Tibial artery (tissue), 4 donors: Measurements from ENCODE around the gene MTARC2.
"Not testable (repeated sequence)": the region's sequence is repeated elsewhere in the genome, so short reads cannot be mapped to it uniquely, and the experiment has no call there.

ENCODE experiments used
- DNase-seq, 2 donors: peaks; one replicate each; pipeline ENCODE4 v3.0.0-alpha.2; 2019
- H3K27ac ChIP-seq, 2 donors: fragments of 200-600 bp; sonication (generic) in 1 of 2; 1 replicate in 1 of 2; 2 replicates in 1 of 2; pipeline ENCODE4 v1.5.1; 2018 to 2019; ENCODE audit warnings: mild to moderate bottlenecking in 1 of 2
- H3K27me3 ChIP-seq, 2 donors: fragments of 200-600 bp; sonication (generic) in 1 of 2; one replicate each; pipeline versions ENCODE4 v1.5.1 to v1.6.0; 2016 to 2019
- H3K36me3 ChIP-seq, 3 donors: fragments of 200-600 bp; sonication (generic) in 2 of 3; one replicate each; pipeline ENCODE4 v1.5.1; 2016 to 2019; ENCODE audit warnings: mild to moderate bottlenecking in 2 of 3
- H3K4me1 ChIP-seq, 4 donors: fragments of 200-600 bp; sonication (generic) in 2 of 4; 1 replicate in 3 of 4; 2 replicates in 1 of 4; pipeline ENCODE4 v1.5.1; 2016 to 2019
- H3K4me3 ChIP-seq, 2 donors: fragments of 200-600 bp; sonication (generic) in 1 of 2; 1 replicate in 1 of 2; 2 replicates in 1 of 2; pipeline ENCODE4 v1.5.1; 2018 to 2019; ENCODE audit warnings: mild to moderate bottlenecking in 2 of 2
- H3K9me3 ChIP-seq, 3 donors: fragments of 200-600 bp; sonication (generic) in 1 of 3; one replicate each; pipeline ENCODE4 v1.5.1; 2016 to 2019
- CTCF ChIP-seq, 2 experiments: fragments of 200-600 bp in 1 of 2; fragments of 450-650 bp in 1 of 2; IDR thresholded peaks; one replicate each; pipeline ENCODE4 v1.5.1; 2017 to 2019; ENCODE audit warnings: antibody characterized with exemption in 2 of 2, mild to moderate bottlenecking in 1 of 2, moderate library complexity in 1 of 2
- intact Hi-C: fragments of 100-400 bp; cut with DNase I; formaldehyde crosslinking; loops from one replicate; pipeline ENCODE4 v1.15.0; 2023; ENCODE audit warnings: low total_unique reads

Gene MTARC2

GRCh38 chr1:220708936-220709801 is 39.0 kb upstream of the MTARC2 start:
- Histone ChIP-seq H3K27ac (no peak overlapping the region), H3K4me1 (no peaks in the 10 kb centered on the region), H3K27me3 (no peaks in the 10 kb centered on the region), H3K9me3 (no peaks in the 10 kb centered on the region), H3K36me3 (no peaks in the 10 kb centered on the region), H3K4me3 (no peak overlapping the region)
- intact Hi-C loops = no loop called here
- no peak for DNase-seq
- no peak for TF ChIP-seq CTCF (IDR thresholded peaks at IDR 0.05)

GRCh38 chr1:220710333-220710732 is 37.8 kb upstream of the MTARC2 start:
- no peak for TF ChIP-seq CTCF (IDR thresholded peaks at IDR 0.05)
- intact Hi-C loops = no loop called here
- Histone ChIP-seq H3K4me1 (no peaks in the 10 kb centered on the region), H3K4me3 (no peak overlapping the region), H3K27ac (no peak overlapping the region), H3K36me3 (no peaks in the 10 kb centered on the region), H3K9me3 (no peaks in the 10 kb centered on the region), H3K27me3 (no peaks in the 10 kb centered on the region)
- no peak for DNase-seq

- DNase-seq = no peak
- intact Hi-C loops = no loop called here
- Histone ChIP-seq H3K9me3 (no peaks in the 10 kb centered on the region), H3K4me1 (no peaks in the 10 kb centered on the region), H3K4me3 (no peak overlapping the region), H3K27me3 (no peaks in the 10 kb centered on the region), H3K27ac (no peak overlapping the region), H3K36me3 (no peaks in the 10 kb centered on the region)
- no peak for TF ChIP-seq CTCF (IDR thresholded peaks at IDR 0.05)
Observed at GRCh38 chr1:220711056-220711809, 36.9 kb upstream of the MTARC2 start.

GRCh38 chr1:220715986-220716385 is 32.1 kb upstream of the MTARC2 start:
- H3K9me3 ChIP-seq, H3K36me3 ChIP-seq, H3K27ac ChIP-seq, H3K4me1 ChIP-seq, DNase-seq, intact Hi-C loops, H3K27me3 ChIP-seq, H3K4me3 ChIP-seq: not testable (repeated sequence)

- intact Hi-C loops = no loop called here
- Histone ChIP-seq H3K4me1 (no peaks in the 10 kb centered on the region), H3K27ac (no peak overlapping the region), H3K9me3 (no peaks in the 10 kb centered on the region), H3K36me3 (no peaks in the 10 kb centered on the region), H3K27me3 (no peaks in the 10 kb centered on the region), H3K4me3 (no peak overlapping the region)
- TF ChIP-seq CTCF (IDR thresholded peaks at IDR 0.05) = no peak
- DNase-seq = no peak
Observed at GRCh38 chr1:220717800-220718640, 30.1 kb upstream of the MTARC2 start.

- H3K4me1 ChIP-seq, H3K27ac ChIP-seq, intact Hi-C loops, H3K27me3 ChIP-seq, H3K36me3 ChIP-seq, H3K4me3 ChIP-seq, DNase-seq, H3K9me3 ChIP-seq: not testable (repeated sequence)
Observed at GRCh38 chr1:220721266-220721665, 26.9 kb upstream of the MTARC2 start.
